GM18861 (cell line): ENCODE results near the gene NTNG1.

Experiments
- ATAC-seq: cut with Tn5 transposase; IDR thresholded peaks from one replicate; pipeline ENCODE4 v1.9.1; 2021; ENCODE audit not compliant: unreplicated experiment

NTNG1 gene

DNA sequence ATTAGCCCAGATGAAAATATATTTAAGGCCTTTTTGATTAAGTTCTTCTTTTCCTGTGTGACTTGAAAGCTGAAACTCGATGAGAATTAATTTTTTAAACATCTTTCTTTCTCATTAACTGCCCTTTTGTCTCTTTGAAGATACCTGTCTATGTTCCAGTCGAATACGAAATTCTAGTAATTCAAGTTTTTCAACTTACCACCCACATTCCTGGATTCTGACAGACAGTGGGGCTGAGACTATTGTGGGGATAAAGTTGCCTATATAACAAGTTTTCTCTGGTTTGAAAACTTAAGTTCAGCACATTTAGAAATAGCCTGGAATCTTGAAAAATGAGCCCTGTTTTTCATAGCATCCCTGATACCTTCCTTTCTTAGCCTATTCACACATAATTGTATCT is 114.6 kb downstream of the NTNG1 start:
- ATAC-seq: no peak

DNA sequence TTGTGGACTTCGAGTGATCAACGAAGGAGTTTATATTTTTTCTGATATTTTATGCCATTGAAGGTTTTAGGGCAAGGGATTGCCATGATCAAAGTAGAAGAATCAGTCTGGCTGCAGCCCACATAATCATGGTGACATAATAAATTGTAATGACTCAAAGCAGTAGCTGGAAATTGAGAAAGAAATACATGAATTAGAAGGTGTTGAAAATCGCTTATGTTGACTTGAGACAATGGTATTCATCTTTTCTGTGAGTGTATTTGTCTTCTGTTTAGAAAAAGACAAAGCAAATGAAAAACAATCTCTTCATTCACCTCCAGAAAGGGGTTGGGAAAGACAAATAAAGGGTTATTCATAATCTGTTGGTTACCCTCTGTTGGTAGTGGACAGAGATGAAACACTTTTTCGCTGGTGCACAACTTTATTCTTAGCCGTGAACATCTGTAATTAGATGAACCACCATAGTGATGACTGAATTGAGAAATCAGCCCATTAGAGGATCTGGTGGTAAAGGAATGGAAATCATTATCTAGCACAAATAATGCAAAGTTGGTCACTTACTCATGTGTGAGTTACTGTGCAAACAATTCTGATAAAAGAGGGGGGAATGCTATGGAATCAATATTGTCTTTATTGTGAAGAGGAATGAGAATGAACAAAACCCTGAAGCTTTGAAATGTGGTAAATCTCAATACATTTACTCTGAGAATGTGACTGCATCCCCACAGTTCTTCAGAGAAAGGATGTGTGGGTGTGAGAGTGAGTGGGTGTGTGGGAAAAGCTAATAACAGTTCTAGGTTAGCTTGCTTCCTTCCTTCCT is 121.8 kb downstream of the NTNG1 start:
- no peak for ATAC-seq

DNA sequence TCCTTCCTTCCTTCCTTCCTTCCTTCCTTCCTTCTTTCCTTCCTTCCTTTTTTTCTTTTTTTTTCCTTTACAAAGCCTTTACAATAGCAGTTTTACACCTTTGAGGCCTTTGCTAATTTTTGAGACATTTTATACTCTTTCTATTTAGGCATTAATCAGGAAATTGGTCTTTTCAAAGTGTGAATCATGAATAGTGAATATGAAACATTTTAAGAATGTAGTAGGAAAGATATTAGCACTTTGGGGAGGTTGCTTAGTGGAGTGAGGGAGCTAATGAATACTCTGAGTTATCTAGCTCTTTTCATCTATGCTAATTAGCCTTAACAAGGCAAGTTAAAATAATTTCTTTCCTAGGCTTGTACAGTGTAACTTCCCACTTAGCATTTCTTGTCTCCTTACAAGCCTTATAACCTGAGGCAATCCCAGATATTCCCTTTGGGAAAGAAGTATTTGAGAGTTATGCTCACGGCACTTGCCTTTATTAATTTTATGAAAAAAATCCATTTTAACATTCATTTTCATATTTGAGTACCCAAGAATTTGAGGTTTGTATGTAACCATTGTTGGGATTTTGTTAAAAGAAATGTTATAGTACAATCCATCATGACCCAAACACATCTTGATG is 122.6 kb downstream of the NTNG1 start:
- ATAC-seq: no peak

DNA sequence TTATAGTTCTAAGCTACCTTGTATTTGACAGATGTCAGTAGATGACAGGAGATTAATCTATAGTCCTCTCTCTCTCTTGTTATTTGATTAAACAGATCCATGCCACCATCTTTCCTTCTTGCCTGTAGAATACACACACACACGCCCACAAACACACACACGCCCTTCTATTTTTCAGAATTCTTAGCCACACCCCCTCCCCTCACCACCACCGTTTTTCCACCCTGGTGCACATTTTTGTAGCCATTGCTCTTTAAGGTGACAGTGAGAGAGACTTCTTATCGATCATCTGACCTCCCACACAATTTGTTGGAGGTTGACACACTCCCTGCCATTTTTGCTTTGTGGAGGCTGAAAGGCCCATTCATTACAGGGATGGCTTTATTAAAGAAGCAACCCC is 123.2 kb downstream of the NTNG1 start:
- ATAC-seq: no peak

DNA sequence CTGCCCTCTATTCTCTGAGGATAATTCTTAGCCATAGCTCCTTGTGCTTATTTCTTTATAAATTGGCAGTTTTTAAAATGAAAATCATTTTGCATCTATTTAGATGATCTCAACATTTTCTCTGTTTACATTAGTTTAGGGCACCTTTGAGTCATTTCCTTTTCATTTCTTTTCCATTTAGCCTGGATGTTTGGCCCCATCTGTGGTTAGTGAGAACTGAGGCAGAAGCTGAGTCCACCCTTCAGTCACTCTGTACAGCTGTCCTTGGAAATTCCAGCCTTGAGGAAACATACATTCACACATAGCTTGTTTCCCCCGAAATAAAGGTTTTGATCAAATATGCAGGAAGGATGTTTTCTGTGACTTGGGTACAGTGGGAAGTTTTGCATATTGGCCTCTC is 123.7 kb downstream of the NTNG1 start:
- no peak for ATAC-seq

DNA sequence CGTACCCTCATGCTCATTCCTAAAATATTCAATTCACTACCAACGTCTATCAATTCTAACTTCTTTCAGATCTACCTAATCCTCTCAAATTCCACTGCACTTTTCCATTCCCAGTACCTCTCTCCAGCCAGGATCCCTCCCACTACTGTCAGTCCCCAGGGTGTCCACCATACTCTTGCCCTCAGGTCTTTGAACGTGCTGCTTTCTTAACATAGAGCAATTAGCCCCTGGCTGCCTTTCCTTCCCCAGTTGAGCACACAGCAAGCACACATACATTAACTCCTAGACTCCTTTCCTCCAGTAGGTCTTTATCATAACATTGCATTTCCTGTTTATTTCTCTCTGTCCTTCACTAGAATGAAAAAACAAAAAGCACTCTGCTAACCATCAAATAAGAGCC is 126.7 kb downstream of the NTNG1 start:
- ATAC-seq: no peak

GRCh38 chr1:107272321-107272720 is 131.5 kb downstream of the NTNG1 start:
- ATAC-seq: no peak

GRCh38 chr1:107273515-107273914 is 132.7 kb downstream of the NTNG1 start:
- ATAC-seq: no peak

DNA sequence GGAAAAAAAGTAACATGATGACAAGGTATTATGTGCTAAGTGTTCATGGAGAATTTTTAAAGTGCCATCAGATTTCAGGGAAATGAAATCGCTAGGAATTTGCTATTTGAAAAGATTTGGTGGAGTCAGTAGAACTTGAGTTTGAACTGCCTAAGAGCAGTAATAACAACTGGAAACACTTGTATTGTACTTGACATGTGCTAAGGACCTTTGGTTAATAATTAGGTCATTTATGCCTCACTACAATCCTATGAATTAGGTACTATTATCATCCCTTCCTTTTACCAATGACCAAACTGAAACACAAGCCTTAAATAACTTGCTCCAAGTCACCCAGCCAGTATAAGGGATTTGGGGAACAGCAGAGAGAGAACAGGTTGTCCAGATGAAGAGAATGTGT is 133.4 kb downstream of the NTNG1 start:
- ATAC-seq: no peak

DNA sequence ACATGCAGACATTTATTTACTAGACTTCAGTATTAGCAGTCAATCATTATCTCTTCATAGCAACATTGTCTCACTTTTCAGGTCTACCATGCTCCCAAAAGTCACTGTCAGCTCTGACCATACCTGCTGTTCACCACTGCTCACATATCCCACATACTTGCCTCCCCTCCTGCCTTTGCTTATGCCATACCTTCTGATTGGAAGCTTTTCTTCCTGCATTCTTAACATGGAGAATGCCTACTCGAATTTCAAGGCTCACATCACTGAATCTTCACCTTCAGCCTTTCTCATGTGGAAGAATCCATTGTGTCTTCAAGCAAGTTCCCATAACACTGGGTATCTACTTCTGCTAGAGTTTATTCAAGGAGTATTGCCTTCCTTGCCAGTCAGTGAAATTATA is 135.4 kb downstream of the NTNG1 start:
- no peak for ATAC-seq

DNA sequence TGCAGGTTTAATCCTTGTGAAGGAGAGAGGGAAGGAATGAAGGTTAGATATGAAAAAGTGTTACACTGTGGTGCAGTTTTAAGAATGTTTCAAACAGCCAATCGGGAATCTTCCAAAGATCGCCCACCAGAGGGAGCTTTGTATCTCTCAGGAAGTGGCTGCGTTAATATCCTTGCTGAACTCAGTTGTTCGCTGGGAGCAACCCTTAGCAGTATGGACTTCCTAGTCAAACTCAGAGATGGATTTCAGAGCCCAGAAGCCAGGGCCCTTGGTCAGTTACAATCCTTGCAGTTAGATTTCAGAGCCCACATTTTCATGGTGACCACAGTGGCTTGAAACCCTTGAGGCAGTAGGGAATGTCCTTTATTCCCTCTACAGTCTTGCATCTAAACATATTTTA is 136.2 kb downstream of the NTNG1 start:
- no peak for ATAC-seq

GRCh38 chr1:107286125-107286524 is 145.3 kb downstream of the NTNG1 start:
- no peak for ATAC-seq

DNA sequence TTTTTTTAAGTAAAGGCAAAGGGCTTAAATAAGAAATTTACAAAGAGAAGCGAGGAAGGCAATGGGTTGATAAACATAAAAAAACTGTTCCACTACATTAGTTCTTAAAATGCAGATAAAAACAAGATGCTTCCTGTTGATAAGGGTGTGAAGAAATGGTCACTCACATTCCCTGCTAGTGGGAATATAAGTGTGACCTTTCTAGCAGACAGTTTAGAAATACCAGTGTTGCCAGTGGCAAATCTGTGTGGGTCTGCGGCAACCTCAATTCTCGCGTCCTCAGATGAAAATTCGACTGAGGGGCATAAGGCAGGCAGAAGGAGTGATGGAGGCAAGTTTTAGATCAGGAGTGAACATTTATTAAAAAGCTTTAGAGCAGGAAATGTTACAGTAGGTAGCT is 151.1 kb downstream of the NTNG1 start:
- ATAC-seq: no peak

- no peak for ATAC-seq
Measured at GRCh38 chr1:107293901-107294613, 153.2 kb downstream of the NTNG1 start.

GRCh38 chr1:107294686-107295085 is 153.8 kb downstream of the NTNG1 start:
- ATAC-seq: no peak

GRCh38 chr1:107297681-107298080 is 156.8 kb downstream of the NTNG1 start:
- no peak for ATAC-seq

- ATAC-seq: no peak
Measured at GRCh38 chr1:107298526-107298925, 157.7 kb downstream of the NTNG1 start.

DNA sequence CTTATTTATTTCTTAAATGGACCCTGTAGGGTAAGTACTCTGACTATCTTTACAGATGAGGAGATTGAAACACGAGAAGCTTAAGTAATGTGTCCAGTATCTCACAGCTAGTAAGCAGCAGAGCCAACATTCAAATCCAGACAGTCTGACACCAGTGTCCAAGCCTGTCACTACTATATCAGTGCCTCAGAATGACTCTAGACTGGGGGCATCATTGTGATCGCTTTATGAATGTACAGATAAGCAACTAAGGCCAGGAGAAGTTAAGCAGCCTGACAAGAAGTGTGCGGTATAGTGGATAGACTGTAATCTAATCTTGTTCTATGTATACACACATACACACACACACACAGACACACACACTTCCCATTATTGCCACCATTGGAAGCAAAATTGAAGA is 158.7 kb downstream of the NTNG1 start:
- ATAC-seq: no peak

GRCh38 chr1:107309962-107310361 is 169.1 kb downstream of the NTNG1 start:
- no peak for ATAC-seq

DNA sequence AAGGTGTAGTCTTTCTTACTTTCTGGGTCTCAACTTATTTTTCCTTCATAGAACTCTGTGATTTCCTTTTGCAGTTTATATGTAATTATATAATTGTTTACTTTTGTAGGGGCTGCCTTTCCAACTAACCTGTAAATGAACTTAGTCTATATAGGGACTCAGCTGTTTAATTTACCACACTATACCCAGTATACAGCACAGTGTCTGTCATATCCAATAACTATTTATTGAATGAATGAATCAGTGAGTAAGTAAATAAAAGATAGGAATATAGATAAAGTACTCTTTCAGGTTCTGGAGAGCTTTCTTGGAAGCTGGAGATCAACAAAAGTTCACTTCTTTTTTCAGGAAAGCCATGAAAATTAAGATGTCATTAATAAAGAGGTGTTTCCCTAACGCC is 174.8 kb downstream of the NTNG1 start:
- ATAC-seq: no peak

DNA sequence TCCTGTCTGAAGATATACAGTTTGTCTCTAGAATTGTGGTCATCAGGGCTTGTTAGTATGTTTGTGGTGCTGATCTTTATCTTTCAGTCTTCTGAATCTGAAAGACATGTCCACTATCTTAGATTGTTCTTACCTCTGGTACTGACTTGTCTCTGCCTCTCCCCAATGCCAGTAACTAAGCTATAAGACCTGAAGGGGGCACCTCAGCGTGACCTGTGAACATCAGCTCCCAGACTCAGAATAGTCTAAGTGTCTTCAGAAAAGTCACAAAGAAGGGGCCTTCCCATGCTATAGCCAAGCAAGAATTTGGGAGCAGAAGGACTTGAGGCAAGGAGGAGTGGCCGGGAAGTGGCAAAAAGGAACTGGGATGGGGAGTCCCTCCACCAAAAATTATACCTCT is 178.1 kb downstream of the NTNG1 start:
- no peak for ATAC-seq

- ATAC-seq: no peak
Measured at GRCh38 chr1:107323784-107324183, 182.9 kb downstream of the NTNG1 start.
